IMR-90 (cell line): ENCODE results near the gene CYP1A2. TPM values are rescaled to one million over a fixed set of nuclear protein-coding genes. Genes with fewer than 3 reads are reported as not detected.

Source experiments
- ATAC-seq: fragments of 200-7000 bp; cut with Tn5 transposase; 2 replicates; pipeline ENCODE4 v1.9.1; 2020; ENCODE audit warnings: low read depth, mild to moderate bottlenecking, moderate library complexity
- BruUV-seq: library from RNA; stranded (reverse); fragments of 400-500 nt; replicated peaks from 2 replicates; lab custom pipeline; 2021; lab: Mats Ljungman, UMichigan
- CTCF ChIA-PET: fragments of 300-600 bp; formaldehyde crosslinking; extraction: SDS; loops from one replicate; lab custom pipeline; 2021; ENCODE audit warnings: antibody characterized with exemption; lab: Yijun Ruan, JAX
- POLR2A ChIA-PET: fragments of 300-600 bp; sonication (Branson Sonifier 250); formaldehyde crosslinking; loops from one replicate; lab custom pipeline; 2022; ENCODE audit warnings: antibody characterized with exemption; ENCODE audit not compliant: unreplicated experiment; lab: Charles Lee
- DNase-seq: peaks from one replicate; pipeline ENCODE4 v3.0.0; 2013
- H2AFZ ChIP-seq: replicated peaks from 2 replicates; pipeline ENCODE3; 2013; ENCODE audit warnings: low read length, mild to moderate bottlenecking; ENCODE audit not compliant: poor library complexity
- H2AK5ac ChIP-seq: 2 replicates; pipeline ENCODE4 v1.6.1; 2013; ENCODE audit warnings: low read depth, low read length, inconsistent platforms
- H2AK9ac ChIP-seq: replicated peaks from 2 replicates; pipeline ENCODE3; 2013; ENCODE audit warnings: mild to moderate bottlenecking, low read depth, low read length, moderate library complexity; ENCODE audit not compliant: poor library complexity
- H2BK120ac ChIP-seq: 2 replicates; pipeline ENCODE4 v1.6.1; 2013; ENCODE audit warnings: low read depth, low read length, inconsistent platforms
- H2BK15ac ChIP-seq: 3 replicates; pipeline ENCODE4 v1.6.1; 2013; ENCODE audit warnings: low read depth, low read length, inconsistent platforms
- H2BK20ac ChIP-seq: 2 replicates; pipeline ENCODE4 v1.6.1; 2013; ENCODE audit warnings: low read depth, mild to moderate bottlenecking, inconsistent platforms, low read length, moderate library complexity
- H2BK5ac ChIP-seq: 2 replicates; pipeline ENCODE4 v1.6.1; 2013; ENCODE audit warnings: mild to moderate bottlenecking, low read depth, low read length, inconsistent platforms; ENCODE audit not compliant: poor library complexity, severe bottlenecking
- H3K14ac ChIP-seq: replicated peaks from 2 replicates; pipeline ENCODE4 v1.6.1; 2013; ENCODE audit warnings: low read depth, low read length, inconsistent platforms
- H3K18ac ChIP-seq: 2 replicates; pipeline ENCODE4 v1.6.1; 2013; ENCODE audit warnings: low read depth, low read length, control low read depth
- H3K23ac ChIP-seq: 2 replicates; pipeline ENCODE4 v1.6.1; 2013; ENCODE audit warnings: low read depth, low read length, inconsistent platforms
- H3K27ac ChIP-seq: 2 replicates; pipeline ENCODE4 v1.5.1; 2013; ENCODE audit warnings: mild to moderate bottlenecking, control low read depth, low read length; ENCODE audit not compliant: insufficient read depth
- H3K27me3 ChIP-seq: 2 replicates; pipeline ENCODE4 v1.6.1; 2013; ENCODE audit warnings: low read length; ENCODE audit not compliant: control insufficient read depth, insufficient read depth
- H3K36me3 ChIP-seq: 2 replicates; pipeline ENCODE4 v1.6.1; 2013; ENCODE audit warnings: low read length, mixed read lengths; ENCODE audit not compliant: control insufficient read depth, insufficient read depth
- H3K4ac ChIP-seq: 2 replicates; pipeline ENCODE4 v1.6.1; 2013; ENCODE audit warnings: low read depth, low read length, inconsistent platforms
- H3K4me1 ChIP-seq: 2 replicates; pipeline ENCODE4 v1.6.1; 2013; ENCODE audit warnings: low read length, mixed read lengths; ENCODE audit not compliant: control insufficient read depth, insufficient read depth
- H3K4me2 ChIP-seq: 2 replicates; pipeline ENCODE4 v1.6.1; 2013; ENCODE audit warnings: low read depth, mild to moderate bottlenecking, control low read depth, low read length, moderate library complexity
- H3K4me3 ChIP-seq: 2 replicates; pipeline ENCODE4 v1.5.1; 2013; ENCODE audit warnings: low read depth, mild to moderate bottlenecking, control low read depth, low read length, moderate library complexity; ENCODE audit not compliant: insufficient read depth
- H3K56ac ChIP-seq: 2 replicates; pipeline ENCODE4 v1.6.1; 2013; ENCODE audit warnings: low read length, inconsistent platforms; ENCODE audit not compliant: insufficient read depth; ENCODE audit errors: extremely low read depth
- H3K79me1 ChIP-seq, 2 experiments: 2 replicates each; pipeline ENCODE4 v1.6.1; 2013; ENCODE audit warnings: low read length in 2 of 2, inconsistent platforms in 1 of 2, low read depth in 1 of 2
- H3K9ac ChIP-seq: 2 replicates; pipeline ENCODE4 v1.6.1; 2013; ENCODE audit warnings: low read depth, low read length, control low read depth
- H3K9me1 ChIP-seq: 2 replicates; pipeline ENCODE4 v1.6.1; 2013; ENCODE audit warnings: low read length, inconsistent platforms; ENCODE audit not compliant: insufficient read depth
- H3K9me3 ChIP-seq: 2 replicates; pipeline ENCODE4 v1.6.1; 2013; ENCODE audit warnings: low read length; ENCODE audit not compliant: control insufficient read depth, insufficient read depth
- H4K20me1 ChIP-seq: 2 replicates; pipeline ENCODE4 v1.6.1; 2013; ENCODE audit warnings: low read length, inconsistent platforms; ENCODE audit not compliant: insufficient read depth
- H4K5ac ChIP-seq: 2 replicates; pipeline ENCODE4 v1.6.1; 2013; ENCODE audit warnings: mild to moderate bottlenecking, low read depth, low read length, control low read depth
- H4K8ac ChIP-seq, 2 experiments: 2 replicates each; pipeline ENCODE4 v1.6.1; 2013; ENCODE audit warnings: low read depth in 2 of 2, low read length in 2 of 2, control low read depth in 1 of 2, inconsistent platforms in 1 of 2
- H4K91ac ChIP-seq: 2 replicates; pipeline ENCODE4 v1.6.1; 2013; ENCODE audit warnings: low read depth, low read length, inconsistent platforms; ENCODE audit not compliant: insufficient read depth
- CEBPB ChIP-seq: IDR thresholded peaks from 2 replicates; pipeline ENCODE4 v1.6.1; 2012; ENCODE audit warnings: low read depth, low read length, improper control_type of control experiment
- CHD1 ChIP-seq: IDR thresholded peaks from 2 replicates; pipeline ENCODE4 v1.6.1; 2012; ENCODE audit warnings: low read depth, low read length, improper control_type of control experiment
- FOS ChIP-seq: fragments of 150-350 bp; IDR thresholded peaks from 2 replicates; pipeline ENCODE4 v1.6.1; 2016; ENCODE audit warnings: low read depth, low read length
- MXI1 ChIP-seq: IDR thresholded peaks from 2 replicates; pipeline ENCODE4 v1.6.1; 2012; ENCODE audit warnings: low read depth, mild to moderate bottlenecking, low read length, moderate library complexity, borderline replicate concordance
- NFE2L2 ChIP-seq: fragments of 150-350 bp; IDR thresholded peaks from 2 replicates; pipeline ENCODE4 v1.6.1; 2016; ENCODE audit warnings: low read depth, mild to moderate bottlenecking, low read length
- RCOR1 ChIP-seq: IDR thresholded peaks from 2 replicates; pipeline ENCODE4 v1.6.1; 2012; ENCODE audit warnings: mild to moderate bottlenecking, low read length, improper control_type of control experiment; ENCODE audit not compliant: insufficient replicate concordance
- WGBS, 2 experiments: methylation state at CpG; one replicate each; pipeline versions ENCODE4 v1.1.5 to v1.1.7; 2013; ENCODE audit warnings: missing lambda C conversion rate in 2 of 2; ENCODE audit not compliant: insufficient read length in 1 of 2; ENCODE audit errors: extremely low coverage in 2 of 2; 5-methylcytosine and 5-hydroxymethylcytosine counted together
- dilution Hi-C: fragments of 300-500 bp; cut with HindIII; formaldehyde crosslinking; loops from one replicate; pipeline ENCODE4 v1.14.3; 2018; ENCODE audit warnings: low sequenced_read_pairs; ENCODE audit not compliant: unreplicated experiment
- in situ Hi-C: fragments of 300-500 bp; cut with MboI; formaldehyde crosslinking; loops from 3 replicates; pipeline ENCODE4 v1.14.3; 2019; ENCODE audit warnings: low sequenced_read_pairs, inconsistent platforms, mixed read lengths
- intact Hi-C: fragments of 100-400 bp; cut with micrococcal nuclease; formaldehyde crosslinking; loops from 2 replicates; pipeline ENCODE4 v1.10.0; 2022
- polyA plus RNA-seq, 3 experiments: library from polyadenylated mRNA; depleted of rRNA; stranded (reverse); fragments of >200 nt; gene quantifications; 2 replicates each; pipeline ENCODE4 v1.2.3, GENCODE V29; 2012; ENCODE audit warnings: low replicate concordance in 1 of 3
- total RNA-seq: library from RNA; depleted of rRNA; stranded (reverse); fragments of >200 nt; gene quantifications from 2 replicates; pipeline ENCODE4 v1.2.3, GENCODE V29; 2012

The CYP1A2 gene
- total and polyA plus RNA-seq, 2 of the 4 experiments (the other 2 are of a cell fraction) = not detected

GRCh38 chr15:74767167-74768098, 18.8 kb downstream of the CYP1A2 start:
- no TSS peak for BruUV-seq
- no peak for DNase-seq
- Histone ChIP-seq H3K36me3 (no peaks in the 10 kb centered on the region), H2BK120ac (no peak overlapping the region), H3K4me2 (no peak overlapping the region), H4K5ac (no peak overlapping the region), H3K23ac (no peak overlapping the region), H4K20me1 (no peaks in the 10 kb centered on the region), H4K91ac (no peak overlapping the region), H2BK5ac (no peak overlapping the region), H3K14ac (no peak overlapping the region), H3K18ac (no peak overlapping the region), H3K9me3 (no peaks in the 10 kb centered on the region), H2AFZ (no peak overlapping the region), H3K4me1 (no peaks in the 10 kb centered on the region), H3K9me1 (no peaks in the 10 kb centered on the region), H2AK9ac (no peak overlapping the region), H2BK15ac (no peak overlapping the region), H3K79me1 (no peaks in the 10 kb centered on the region), H3K4me3 (no peak overlapping the region), H2AK5ac (no peak overlapping the region), H2BK20ac (no peak overlapping the region), H3K27me3 (peaks cover 22% of the 10 kb centered on the region; the same call in 1 of the 2 replicates), H3K9ac (no peak overlapping the region), H3K4ac (no peak overlapping the region), H4K8ac (no peak overlapping the region), H3K27ac (no peak overlapping the region), H3K56ac (no peak overlapping the region)
- dilution Hi-C loops (no loop called here), intact Hi-C loops (no loop called here), in situ Hi-C loops (loop anchor here (5.0 kb wide), 1 partner anchor 130 kb away; no protein-coding TSS in a partner anchor)
- ChIA-PET POLR2A (no interaction called here), CTCF (interaction anchor here (0.6 to 3.9 kb wide), 8 partner anchors 127 to 202 kb away, joined by 3 to 21 read pairs (median 6); no protein-coding TSS in a partner anchor)
- TF ChIP-seq NFE2L2 = no peak
- TF ChIP-seq FOS = no peak
- TF ChIP-seq RCOR1 = no peak
- TF ChIP-seq CHD1 = no peak
- TF ChIP-seq MXI1 = no peak
- TF ChIP-seq CEBPB = no peak
- ATAC-seq = no peak
- no CpG with 5 or more reads among the region's 14 CpGs for WGBS, 2 experiments
